BJ (cell line): ENCODE results near the gene FHOD3. TPM values are rescaled to one million over a fixed set of nuclear protein-coding genes. Genes with fewer than 3 reads are reported as not detected.
"Not testable (repeated sequence)": the region's sequence is repeated elsewhere in the genome, so short reads cannot be mapped to it uniquely, and the experiment has no call there.

Experiments
- CTCF ChIA-PET: fragments of 350-600 bp; formaldehyde crosslinking; extraction: SDS; loops from one replicate; lab custom pipeline; 2021; ENCODE audit warnings: antibody characterized with exemption, inconsistent platforms; lab: Yijun Ruan, JAX
- POLR2A ChIA-PET: fragments of 300-600 bp; sonication (Branson Sonifier 250); formaldehyde crosslinking; extraction: SDS; loops from one replicate; lab custom pipeline; 2021; ENCODE audit warnings: antibody characterized with exemption; lab: Charles Lee
- DNase-seq: peaks from one replicate; pipeline ENCODE4 v3.0.0-alpha.2; 2011; ENCODE audit warnings: low read depth
- H3K27me3 ChIP-seq: 2 replicates; pipeline ENCODE4 v1.6.0; 2011; ENCODE audit warnings: low read length; ENCODE audit not compliant: control insufficient read depth, insufficient read depth
- H3K36me3 ChIP-seq: 2 replicates; pipeline ENCODE4 v1.5.1; 2011; ENCODE audit warnings: low read length; ENCODE audit not compliant: control insufficient read depth, insufficient read depth
- H3K4me3 ChIP-seq: 2 replicates; pipeline ENCODE4 v1.5.1; 2011; ENCODE audit warnings: low read depth, mild to moderate bottlenecking, control low read depth, low read length
- CTCF ChIP-seq: IDR thresholded peaks from 2 replicates; pipeline ENCODE4 v1.5.1; 2011; ENCODE audit warnings: low read depth, mild to moderate bottlenecking, control low read depth, inconsistent platforms, low read length, moderate library complexity; ENCODE audit not compliant: insufficient read depth
- polyA plus RNA-seq: library from polyadenylated mRNA; depleted of rRNA; stranded (reverse); fragments of >200 nt; gene quantifications from 2 replicates; pipeline ENCODE4 v1.2.3, GENCODE V29; 2011

Gene FHOD3
- polyA plus RNA-seq, 1 experiment = 24.6 TPM

- no peak for DNase-seq
- no peaks in the 10 kb centered on the region for H3K27me3 ChIP-seq
- H3K36me3 ChIP-seq = no peaks in the 10 kb centered on the region
- no peak overlapping the region for H3K4me3 ChIP-seq
- TF ChIP-seq CTCF = no peak
- ChIA-PET CTCF (no interaction called here), POLR2A (no interaction called here)
Measured at GRCh38 chr18:36717422-36718110, 420.1 kb downstream of the FHOD3 start.

GRCh38 chr18:36718705-36719328, 421.3 kb downstream of the FHOD3 start:
- Histone ChIP-seq H3K4me3 (no peak overlapping the region), H3K36me3 (no peaks in the 10 kb centered on the region), H3K27me3 (no peaks in the 10 kb centered on the region)
- POLR2A ChIA-PET = interaction anchor here (0.5 kb wide), 1 partner anchor 921 kb away, joined by 3 read pairs; no protein-coding TSS in a partner anchor
- CTCF ChIA-PET = no interaction called here
- DNase-seq = no peak
- no peak for TF ChIP-seq CTCF

DNA sequence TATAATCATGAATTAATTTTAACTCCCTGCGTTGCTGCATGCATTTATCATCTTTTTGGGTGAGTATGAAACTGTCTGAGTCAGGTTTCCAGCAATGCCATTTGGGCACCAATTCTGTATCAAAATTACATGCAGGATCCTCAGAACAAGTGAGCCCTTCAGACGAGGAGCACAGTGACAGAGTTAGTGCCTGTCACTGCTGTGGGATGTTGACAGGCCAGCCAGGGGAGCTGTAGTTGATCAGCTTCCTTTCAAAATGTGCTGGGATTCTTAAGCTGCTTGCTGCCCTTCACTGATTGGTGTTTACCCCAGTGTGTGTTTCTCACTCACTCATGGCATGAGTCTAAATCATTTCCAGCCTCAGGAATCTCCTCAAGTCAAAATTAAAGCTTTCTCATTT, 422.1 kb downstream of the FHOD3 start:
- no peak for TF ChIP-seq CTCF
- ChIA-PET POLR2A (no interaction called here), CTCF (no interaction called here)
- DNase-seq = no peak
- Histone ChIP-seq H3K36me3 (0 out of 2 replicates have a peak, but pooled peaks cover 1% of the 10 kb centered on the region), H3K4me3 (no peak overlapping the region), H3K27me3 (no peaks in the 10 kb centered on the region)

- H3K4me3 ChIP-seq, H3K27me3 ChIP-seq, POLR2A ChIA-PET, H3K36me3 ChIP-seq, DNase-seq: not testable (repeated sequence)
- CTCF ChIA-PET = interaction anchor here (1.0 kb wide), 1 partner anchor 10 kb away, joined by 3 read pairs; no protein-coding TSS in a partner anchor
Measured at GRCh38 chr18:36721351-36721750, 423.8 kb downstream of the FHOD3 start.

DNA sequence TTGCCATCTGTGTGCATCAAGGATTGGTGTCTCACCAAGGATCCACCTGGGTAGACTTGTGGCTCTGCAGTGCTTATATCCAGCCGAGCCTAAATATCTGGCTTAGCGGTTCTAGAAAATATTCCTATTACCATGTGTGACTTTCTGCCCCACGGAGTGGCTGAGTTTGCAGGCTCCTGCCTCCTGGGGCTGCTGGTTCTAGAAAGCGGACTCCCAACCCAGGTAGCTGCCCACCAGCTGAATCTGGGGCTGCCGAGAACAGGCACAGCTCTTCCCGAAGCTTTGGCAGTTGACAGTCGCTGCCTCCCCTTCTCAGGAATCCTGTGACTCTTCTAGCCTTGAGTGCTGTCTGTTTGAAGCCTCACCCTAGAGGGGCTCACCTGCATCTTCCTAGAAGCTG, 426.7 kb downstream of the FHOD3 start:
- ChIA-PET POLR2A (no interaction called here), CTCF (interaction anchor here (1.2 to 1.7 kb wide), 2 partner anchors 9 to 36 kb away, joined by 4 to 5 read pairs; no protein-coding TSS in a partner anchor)
- Histone ChIP-seq H3K4me3 (no peak overlapping the region), H3K36me3 (0 out of 2 replicates have a peak, but pooled peaks cover 1% of the 10 kb centered on the region), H3K27me3 (no peaks in the 10 kb centered on the region)
- DNase-seq = no peak
- no peak for TF ChIP-seq CTCF
